ENCODE measurements around the gene LPIN3. TPM values are rescaled to one million over a fixed set of nuclear protein-coding genes. Genes with fewer than 3 reads are reported as not detected.

The LPIN3 gene
- total RNA-seq, 1 donor from 2014 or later, result 0.16 TPM

DNA sequence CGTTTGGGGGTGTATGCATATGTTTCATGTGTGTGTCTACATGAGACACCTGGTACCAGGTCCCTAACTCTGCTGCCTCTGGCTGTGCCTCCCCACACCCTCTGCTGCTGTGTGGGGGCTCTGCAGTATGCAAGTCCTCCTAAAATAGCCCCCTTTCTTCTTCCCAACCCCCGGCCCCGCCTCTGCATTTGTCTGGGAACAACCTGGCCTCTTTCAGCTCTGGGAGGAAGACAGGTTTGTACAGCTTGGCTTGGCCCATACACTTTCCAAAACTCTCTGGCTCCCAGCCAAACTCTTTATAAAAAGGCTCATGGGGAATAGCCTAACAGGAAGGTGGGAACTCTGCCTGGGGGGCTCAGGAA is 53.1 kb downstream of the LPIN3 start:
- peak; percentile 63 for DNase-seq

DNA sequence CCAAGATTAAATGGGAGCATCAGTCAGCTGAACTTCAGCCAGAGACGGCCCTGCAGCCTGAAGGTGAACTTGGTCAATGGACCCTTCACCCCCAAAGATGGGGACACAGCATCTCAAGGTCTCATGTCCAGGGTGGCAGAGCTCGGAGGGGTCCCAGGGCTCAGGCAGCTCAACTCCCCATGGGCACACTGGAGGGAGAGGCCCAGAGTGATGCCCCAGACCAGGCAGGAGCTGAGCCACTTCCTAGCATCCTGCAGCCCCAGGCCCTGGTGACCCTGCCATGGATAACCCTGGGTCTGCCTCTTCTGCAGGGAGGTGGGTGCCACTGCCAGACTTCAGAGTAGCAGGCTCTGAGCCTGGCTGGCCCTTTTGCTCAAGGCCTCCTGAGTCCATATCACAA is 53.5 kb downstream of the LPIN3 start:
- no peak for DNase-seq

DNA sequence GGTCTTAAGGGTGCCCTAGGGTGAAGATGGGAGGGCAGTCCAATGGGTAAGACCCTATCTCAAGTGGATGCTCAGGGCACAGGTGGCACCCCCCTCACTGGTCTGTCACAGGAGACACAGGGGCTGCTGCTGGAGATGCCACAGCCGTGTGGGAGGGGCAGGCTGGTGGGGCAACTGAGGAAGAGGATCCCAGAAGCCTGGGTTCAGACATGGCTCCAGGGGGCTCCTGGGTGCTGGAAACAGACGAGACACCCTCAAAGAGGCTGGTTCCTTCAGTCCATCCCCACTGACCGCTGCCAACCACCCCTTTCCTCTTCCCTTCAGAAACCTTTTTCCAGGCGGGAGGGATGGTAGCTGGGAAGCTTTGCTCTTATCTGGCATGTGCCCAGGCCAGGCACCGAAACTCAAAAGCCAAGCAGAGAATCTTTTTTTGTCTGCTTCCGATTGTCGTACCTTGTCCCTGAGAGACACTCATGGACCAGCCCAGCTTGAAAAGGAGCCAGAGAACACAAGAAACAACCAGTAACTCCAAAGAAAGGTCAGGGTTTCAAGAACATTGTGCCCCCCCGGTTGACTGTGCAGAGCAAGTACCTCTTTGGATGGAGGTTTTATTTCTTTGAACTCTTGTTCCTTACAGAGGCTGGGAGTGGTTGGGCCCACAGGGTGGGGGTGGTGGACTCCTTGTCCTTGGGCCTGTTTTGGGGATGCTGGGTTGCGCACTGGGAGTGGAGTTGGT is 54.5 kb downstream of the LPIN3 start:
- peak; percentile 32 for DNase-seq

- DNase-seq, result no peak
Observed at GRCh38 chr20:41395667-41396664, 55.3 kb downstream of the LPIN3 start.

DNA sequence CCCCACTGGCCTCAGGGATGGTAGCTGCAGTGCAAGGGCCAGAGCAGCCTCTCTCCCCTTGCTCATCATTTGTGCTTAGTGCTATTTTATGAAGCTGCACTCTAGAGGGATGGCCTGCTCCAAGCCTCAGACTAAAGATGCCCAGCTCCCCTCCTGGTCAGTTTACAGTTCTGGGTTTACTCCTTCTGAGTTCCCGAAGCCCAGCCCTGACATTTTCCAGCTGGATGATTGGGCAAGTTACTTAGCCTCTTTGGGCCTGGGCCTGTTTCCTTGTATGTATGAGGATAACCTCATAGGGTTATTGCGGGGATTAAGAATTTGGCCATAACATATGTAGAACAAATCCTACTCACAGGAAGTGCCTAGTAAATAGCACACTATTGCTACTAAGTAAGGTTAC is 57.8 kb downstream of the LPIN3 start:
- DNase-seq, result no peak

DNA sequence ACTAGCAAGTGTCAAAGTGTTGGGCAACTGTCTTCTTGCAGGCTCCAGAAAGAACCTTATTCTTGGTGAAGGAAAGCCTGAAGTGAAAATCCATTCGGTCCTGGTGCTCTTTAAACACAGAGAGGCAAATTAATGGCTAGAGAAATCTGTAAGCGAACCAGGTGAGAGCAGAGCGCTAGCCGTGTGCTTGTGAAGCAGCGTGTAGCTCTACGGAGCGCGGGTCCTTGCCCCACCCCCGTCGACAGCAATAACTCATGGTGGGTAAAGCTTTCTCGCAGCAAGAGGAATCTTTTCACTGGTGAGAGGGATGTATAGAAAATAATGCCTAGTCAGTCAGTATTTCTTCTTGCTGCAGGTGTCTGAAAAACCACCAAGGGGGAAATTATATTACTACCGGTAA is 63.0 kb downstream of the LPIN3 start:
- no peak for DNase-seq

DNA sequence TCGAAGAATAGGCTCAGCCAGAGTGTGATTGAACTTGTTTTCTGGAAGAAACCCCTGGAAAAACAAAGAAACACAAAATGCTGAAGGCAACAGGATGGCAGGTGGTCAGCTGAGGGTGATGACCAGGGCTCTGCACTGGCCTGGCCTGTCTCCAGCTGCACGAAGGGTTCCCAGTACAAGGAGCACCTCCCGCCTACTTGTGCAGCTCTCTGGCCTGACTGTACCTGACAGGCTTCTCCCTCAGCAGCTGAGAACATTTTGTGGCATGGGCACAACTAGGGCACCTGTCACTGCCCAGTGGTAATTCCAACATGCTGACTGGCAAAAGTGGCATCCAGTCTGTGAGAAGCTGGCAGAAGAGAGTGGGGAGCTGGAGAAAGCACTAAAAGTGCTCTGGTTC is 64.8 kb downstream of the LPIN3 start:
- no peak for DNase-seq

DNA sequence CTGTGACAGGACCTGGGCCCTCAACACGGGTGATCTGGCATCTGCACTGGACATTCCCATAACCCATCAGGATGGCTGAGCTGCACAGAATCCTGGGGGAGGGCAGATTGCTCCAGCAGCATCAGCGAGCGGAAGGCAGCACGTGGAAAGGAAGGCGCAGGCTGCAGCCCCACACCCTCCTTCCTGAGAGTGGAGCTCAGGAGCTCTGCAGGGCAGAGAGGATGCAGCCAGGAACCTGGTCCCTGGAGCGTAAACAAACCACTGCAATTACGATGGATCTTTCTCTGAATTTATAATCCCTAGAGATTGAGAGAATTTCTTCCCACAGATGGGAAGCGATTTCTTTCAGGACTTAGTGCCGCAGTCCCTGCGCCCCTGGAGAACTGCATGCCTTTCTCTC is 65.7 kb downstream of the LPIN3 start:
- DNase-seq, result no peak

DNA sequence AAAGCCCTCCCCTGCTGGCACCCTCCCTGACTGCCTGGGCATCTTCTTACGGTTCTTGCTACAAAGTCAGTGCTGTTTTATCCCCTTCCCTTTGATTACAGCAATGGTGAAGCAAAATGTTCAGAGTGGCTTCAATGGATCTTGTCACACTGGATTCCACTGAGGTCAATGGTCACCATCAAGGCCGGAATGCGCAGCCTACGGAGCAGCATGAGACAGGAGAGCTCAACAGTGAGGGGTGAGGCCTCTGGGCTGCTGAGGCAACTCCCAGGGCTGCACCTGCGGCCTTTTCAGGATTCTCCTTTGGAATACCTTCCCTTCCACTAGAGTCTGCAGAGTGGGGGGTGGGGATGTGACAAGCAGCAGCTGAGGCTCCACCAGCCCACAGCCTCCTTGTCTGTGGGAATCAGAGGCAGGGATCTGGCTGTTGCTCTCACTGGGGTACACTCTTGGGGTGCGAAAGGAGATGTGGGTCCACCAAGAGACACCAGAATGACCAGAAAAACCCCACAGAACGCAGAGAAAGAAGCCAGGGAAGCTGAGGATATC is 66.3 kb downstream of the LPIN3 start:
- no peak for DNase-seq

- DNase-seq, result no peak
Observed at GRCh38 chr20:41407607-41408006, 67.0 kb downstream of the LPIN3 start.

- no peak for DNase-seq
Observed at GRCh38 chr20:41408156-41408794, 67.7 kb downstream of the LPIN3 start.

- DNase-seq, result no peak
Observed at GRCh38 chr20:41408986-41409385, 68.4 kb downstream of the LPIN3 start.

Other genes with a start within 250 kb of the LPIN3 start
- 92.2 TPM for gene PLCG1, start 203.3 kb upstream of the LPIN3 start, total RNA-seq
- 18.9 TPM for gene ZHX3, start 23.1 kb upstream of the LPIN3 start, total RNA-seq
- gene EMILIN3, start 26.0 kb downstream of the LPIN3 start, total RNA-seq, result 3.1 TPM

Data from occipital lobe (tissue), 2 donors.